GM19395 (cell line): Measurements from ENCODE around the gene RNASE7.

Experiments
- ATAC-seq: cut with Tn5 transposase; IDR thresholded peaks from one replicate; pipeline ENCODE4 v1.9.1; 2021; ENCODE audit warnings: mild to moderate bottlenecking, moderate library complexity; ENCODE audit not compliant: unreplicated experiment

The RNASE7 gene

DNA sequence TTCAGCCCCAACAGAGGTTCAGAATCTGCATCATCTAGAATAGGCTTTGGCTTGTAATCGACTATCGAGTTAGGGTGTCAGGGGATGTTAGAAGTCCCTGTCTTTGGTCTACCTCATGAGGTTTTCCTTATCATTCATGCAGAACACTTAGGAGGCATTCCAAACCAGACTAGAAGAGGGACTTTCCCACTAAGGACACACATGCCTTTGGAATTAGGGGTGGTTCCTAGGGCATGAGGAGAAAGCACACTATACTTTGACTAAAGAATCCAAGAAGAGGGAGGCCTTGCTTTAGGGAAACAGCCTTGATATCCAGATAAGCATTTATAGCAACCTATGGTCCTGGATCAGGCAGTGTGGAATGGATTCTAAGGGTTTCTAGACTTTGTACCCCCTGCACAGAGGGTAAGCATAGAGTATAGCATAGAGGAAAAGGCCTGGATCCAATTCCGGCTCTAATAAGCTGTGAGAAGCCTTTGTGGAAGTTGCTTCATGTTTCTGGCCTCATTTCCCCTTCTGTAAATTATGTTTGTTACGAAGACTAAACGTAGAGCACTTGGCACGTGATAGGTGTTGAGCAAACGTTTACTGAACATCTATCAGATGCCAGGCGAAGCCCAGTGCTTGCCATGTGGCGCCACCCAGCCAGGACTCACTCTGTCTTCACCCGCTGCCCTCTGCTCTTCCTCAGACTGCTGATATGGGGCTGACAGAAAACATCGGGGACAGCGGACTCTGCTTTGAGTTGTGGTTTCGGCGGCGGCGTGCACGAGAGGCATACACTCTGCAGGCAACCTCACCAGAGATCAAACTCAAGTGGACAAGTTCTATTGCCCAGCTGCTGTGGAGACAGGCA is 43.1 kb downstream of the RNASE7 start:
- ATAC-seq, result no peak

DNA sequence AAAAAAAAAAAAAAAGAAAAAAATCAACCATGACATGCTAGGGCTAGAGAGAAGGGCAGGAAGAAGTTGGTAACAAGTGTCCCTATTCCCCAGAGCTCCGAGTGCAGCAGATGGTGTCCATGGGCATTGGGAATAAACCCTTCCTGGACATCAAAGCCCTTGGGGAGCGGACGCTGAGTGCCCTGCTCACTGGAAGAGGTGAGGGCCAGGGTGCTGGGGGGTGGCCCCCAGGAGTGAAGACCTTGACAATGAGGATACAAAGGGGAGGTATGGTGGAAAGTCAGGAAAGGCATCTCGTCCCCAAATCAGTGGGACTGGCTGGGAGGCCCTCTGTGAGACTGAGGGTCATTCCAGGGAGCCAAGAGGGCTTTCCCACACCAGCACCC is 44.7 kb downstream of the RNASE7 start:
- ATAC-seq, result no peak

DNA sequence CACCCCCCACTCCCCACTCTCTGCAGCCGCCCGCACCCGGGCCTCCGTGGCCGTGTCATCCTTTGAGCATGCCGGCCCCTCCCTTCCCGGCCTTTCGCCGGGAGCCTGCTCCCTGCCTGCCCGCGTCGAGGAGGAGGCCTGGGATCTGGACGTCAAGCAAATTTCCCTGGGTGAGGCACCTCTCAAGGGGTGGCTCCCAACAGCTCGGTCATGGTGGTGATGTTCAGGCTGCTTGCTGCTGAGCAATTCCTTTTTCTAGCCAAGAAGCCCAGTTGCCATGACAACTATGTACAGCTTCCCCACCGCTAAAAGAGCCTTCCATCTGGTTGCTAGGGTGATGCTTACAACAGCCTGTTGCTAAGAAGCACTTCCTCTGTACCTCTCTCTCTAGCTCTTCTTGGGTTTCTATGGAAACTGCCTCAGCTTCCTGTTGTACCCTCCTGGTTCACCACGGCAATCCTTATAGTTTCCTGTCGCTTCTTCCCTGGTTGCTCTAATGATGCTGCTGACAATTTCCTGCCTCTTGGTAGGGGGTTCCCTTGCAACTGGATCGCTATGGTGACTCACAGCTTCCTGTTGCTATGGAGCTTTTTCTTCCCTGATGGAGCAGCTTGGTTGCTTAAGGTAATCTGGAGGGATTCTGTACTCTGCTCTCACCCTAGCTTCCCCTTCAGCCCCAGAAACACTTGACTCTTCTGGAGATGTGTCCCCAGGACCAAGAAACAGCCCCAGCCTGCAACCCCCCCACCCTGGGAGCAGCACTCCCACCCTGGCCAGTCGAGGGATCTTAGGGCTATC is 45.3 kb downstream of the RNASE7 start:
- peak; percentile 80 for ATAC-seq

GRCh38 chr14:21088687-21089086 is 46.5 kb downstream of the RNASE7 start:
- no peak for ATAC-seq

DNA sequence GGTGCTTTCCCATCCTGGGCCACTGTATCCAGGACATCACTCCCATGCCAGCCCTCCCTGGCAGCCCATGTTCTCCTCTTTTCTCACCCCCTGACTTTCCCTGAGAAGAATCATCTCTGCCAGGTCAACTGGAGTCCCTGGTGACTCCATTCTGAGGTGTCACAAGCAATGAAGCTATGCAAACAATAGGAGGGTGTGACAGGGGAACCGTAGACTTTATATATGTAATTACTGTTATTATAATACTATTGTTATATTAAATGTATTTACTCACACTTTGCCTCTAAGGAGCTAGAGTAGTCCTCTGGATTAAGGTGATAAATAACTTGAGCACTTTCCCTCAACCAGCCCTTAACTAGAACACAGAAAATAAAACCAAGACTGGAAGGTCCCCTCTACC is 47.1 kb downstream of the RNASE7 start:
- ATAC-seq, result no peak

DNA sequence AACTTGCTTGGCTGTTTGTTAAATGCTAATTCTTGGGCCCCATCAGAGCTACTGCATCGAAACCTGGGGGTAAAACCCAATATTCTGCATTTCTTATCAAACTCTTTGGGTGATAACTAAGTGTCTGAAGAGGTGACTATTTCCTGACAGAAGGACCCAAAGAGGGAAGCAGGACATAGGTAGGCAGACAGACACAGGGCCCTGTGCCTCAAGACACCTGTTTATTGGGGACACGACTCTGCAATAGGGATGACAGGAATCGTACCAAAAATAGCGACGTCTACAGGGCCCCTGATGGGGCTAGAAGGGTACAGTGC is 47.7 kb downstream of the RNASE7 start:
- no peak for ATAC-seq

- ATAC-seq, result no peak
Measured at GRCh38 chr14:21090194-21090939, 48.2 kb downstream of the RNASE7 start.

DNA sequence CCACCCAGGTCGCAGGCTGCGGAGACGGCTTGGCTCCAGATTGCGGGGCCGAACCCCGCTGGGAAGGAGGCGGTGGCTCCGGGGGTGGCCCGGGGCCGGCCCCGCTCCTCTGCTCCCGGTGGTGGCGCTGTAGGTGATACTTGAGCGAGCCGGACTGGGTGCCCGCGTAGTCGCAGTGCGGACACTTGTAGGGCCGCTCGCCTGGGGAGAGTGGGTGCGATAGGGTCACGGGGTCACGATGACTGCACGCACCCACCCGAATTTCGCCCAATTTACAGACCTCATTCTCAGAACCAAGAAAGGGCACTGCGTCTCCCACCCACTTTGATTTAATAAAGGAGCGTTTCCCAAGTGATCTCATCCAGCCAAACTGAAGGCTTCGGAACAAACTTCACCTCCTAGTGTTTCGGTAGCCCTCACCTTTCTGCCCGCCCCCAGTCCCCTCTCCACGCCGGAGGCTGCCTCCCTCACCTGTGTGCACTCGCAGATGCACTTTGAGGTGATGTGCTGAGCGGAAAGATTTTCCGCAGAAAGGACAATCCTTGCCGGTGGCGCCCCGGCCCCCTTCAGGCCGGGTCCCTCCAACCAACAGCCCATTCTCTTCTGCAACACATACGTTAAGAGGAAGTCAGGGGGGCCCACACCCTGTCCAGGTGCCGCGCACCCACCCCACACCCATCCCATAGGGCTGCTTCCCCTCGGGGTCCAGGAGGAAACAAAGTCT is 48.9 kb downstream of the RNASE7 start:
- no peak for ATAC-seq

DNA sequence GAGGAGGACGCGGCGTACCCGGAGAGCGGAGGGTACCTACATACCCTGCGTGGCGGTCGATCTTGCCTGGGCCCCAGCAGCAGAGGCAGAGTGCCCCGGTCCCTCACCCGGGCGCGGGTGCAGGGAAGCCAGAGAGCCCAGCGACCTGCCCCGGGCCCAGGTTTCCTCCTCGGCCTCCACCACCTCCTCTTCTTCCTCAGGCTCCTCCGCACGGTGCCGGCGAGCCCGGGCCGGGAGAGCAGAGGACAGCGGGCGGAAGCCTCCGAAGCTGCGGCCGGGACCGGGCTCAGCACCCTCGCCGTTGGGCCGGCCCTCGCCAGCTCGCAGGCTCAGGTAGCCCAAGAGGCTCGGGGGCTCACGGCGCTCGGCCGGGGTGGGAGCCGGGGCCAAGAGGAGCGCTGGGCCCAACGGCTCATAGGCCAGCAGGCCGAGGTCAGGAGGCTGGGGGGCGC is 49.7 kb downstream of the RNASE7 start:
- no peak for ATAC-seq

GRCh38 chr14:21092273-21093011 is 50.3 kb downstream of the RNASE7 start:
- ATAC-seq, result peak; percentile 86

GRCh38 chr14:21093018-21093417 is 50.9 kb downstream of the RNASE7 start:
- ATAC-seq, result no peak
